Suppressor macrophage (primary cell): Measurements from ENCODE around the gene PABPN1.
A peak's percentile ranks its signal among the peaks of the same experiment; 100 is the strongest.

Experiments used
- DNase-seq, 4 experiments: peaks; one replicate each; pipeline ENCODE4 v3.0.0-alpha.2; 2020 to 2022

The PABPN1 gene

GRCh38 chr14:23358553-23359166 lies 37.4 kb downstream of the PABPN1 start:
- no peak for DNase-seq

- DNase-seq, result no peak
These were observed 37.9 kb downstream of the PABPN1 start for GRCh38 chr14:23359167-23359626.

DNA sequence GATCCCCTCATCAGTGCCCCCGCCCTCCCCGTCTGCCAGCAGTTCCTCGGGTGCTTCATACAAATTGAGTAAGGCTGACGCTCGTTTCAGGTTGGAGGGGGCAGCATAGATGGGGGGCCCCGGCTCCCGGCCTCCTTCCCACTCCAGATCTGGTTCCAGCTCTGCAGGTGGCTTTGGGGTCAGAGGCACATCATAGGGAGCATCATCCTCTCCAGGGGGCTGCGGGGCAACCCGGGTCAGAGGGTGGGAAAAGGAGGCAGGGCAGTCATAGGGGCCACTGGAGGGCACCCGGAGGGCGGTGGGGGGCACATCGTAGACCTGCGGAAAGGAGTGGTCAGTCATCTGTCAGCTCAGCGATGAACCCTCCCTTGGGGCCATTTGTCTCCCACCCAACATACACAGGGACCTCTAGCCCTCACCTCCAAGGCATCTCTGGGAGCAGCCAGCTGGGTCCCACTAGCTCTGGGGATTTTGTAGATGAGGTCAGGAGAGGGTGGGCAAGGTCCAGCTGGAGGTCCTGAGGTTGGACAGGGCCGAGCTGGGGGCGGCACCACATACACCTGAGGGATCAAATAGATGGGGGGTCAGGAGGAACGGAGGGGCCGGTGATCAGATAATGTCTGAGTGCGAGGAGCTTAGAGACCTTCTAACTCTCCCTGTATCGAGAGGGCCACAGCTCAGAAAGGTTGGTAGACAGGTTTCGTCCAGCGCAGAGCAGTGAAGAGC lies 38.6 kb downstream of the PABPN1 start:
- no peak for DNase-seq

GRCh38 chr14:23360496-23360895 lies 39.2 kb downstream of the PABPN1 start:
- peak in 1 of 4 experiments; percentile 15 for DNase-seq

- no peak for DNase-seq
These were observed 40.1 kb downstream of the PABPN1 start for GRCh38 chr14:23361320-23361719.

DNA sequence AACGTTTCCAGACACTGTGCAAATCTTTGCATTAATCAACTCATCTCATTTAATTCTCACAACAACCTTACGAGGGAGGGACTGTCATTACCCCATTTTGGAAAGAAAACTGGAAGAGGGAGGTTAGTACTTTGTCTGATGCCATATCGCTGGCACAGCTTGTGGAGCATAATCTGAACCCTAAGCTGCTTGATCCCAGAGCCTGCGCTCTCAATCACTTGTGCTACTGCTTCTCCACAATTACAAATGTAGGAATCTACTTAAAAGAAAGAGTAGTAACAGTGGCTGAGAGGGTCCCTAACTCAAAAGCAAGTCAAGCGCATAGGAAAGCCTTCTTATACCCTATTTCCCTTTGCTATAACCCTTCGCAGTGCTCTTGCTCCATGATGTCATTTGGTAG lies 40.5 kb downstream of the PABPN1 start:
- DNase-seq, result no peak

DNA sequence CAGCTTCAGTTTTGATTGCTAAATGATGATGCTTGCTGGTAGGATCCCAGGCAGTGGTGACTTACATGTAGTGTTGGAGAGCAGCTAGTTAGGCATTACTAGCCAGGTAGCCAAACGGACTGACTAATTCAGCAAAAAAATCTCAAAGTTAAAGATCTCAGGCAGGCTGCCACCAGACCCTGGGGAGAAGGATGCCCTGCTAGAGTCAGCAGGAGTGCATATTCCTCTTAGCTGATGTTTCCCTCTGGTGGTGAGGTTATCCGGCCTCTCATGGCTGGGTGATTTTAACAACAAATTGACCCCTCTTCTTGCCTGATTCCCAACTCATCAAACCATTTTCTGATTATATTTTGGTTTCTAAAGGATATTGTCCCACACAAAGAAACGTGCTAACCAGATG lies 40.9 kb downstream of the PABPN1 start:
- DNase-seq, result no peak

GRCh38 chr14:23364164-23365035 lies 43.1 kb downstream of the PABPN1 start:
- DNase-seq, result no peak

- peak in 1 of 4 experiments; percentile 9 for DNase-seq
These were observed 43.9 kb downstream of the PABPN1 start, which contains the start of gene EFS for GRCh38 chr14:23365036-23365731. Gene EFS, minus strand, starts transcription at chr14:23365172. Its CDS starts 147 bp downstream, at chr14:23365025.

DNA sequence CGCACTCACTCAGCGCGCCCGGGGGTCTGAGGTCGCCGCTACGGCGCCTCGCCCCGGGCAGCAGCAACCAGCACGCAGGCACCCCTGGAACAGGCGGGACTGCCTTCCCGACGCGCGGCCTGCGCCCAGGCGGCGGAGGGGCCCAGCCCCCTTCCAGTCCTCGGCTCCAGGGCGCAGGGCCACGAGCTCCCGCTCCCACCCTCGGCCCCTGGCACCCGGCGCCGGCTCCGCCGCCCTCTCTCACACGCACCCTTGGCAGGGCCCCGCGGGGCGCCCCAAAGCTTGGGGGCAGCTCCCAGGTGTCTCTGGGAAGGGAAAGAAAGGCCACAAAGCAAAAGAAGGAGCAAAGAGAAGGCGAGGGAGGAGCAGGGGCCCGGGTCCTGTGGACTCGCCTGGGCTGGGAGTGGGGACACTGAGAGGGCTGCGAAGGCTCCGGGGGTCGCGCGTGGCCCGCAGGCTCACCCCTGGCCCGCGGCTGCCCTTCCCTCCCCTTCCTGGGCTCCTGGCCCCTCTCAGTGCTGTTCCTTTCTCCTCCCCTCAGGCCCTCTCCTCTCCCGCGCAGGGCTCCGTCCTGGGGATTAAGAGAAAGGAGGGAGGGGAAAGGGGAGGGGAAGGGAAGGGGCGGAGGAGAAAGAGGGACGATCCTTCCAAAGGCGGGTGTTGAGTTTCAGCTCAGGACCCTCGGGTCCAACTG lies 44.6 kb downstream of the PABPN1 start:
- no peak for DNase-seq

- no peak for DNase-seq
These were observed 45.2 kb downstream of the PABPN1 start for GRCh38 chr14:23366426-23366921.

- no peak for DNase-seq
These were observed 49.0 kb downstream of the PABPN1 start for GRCh38 chr14:23370221-23370620.

- no peak for DNase-seq
These were observed 50.6 kb downstream of the PABPN1 start for GRCh38 chr14:23371865-23372264.

DNA sequence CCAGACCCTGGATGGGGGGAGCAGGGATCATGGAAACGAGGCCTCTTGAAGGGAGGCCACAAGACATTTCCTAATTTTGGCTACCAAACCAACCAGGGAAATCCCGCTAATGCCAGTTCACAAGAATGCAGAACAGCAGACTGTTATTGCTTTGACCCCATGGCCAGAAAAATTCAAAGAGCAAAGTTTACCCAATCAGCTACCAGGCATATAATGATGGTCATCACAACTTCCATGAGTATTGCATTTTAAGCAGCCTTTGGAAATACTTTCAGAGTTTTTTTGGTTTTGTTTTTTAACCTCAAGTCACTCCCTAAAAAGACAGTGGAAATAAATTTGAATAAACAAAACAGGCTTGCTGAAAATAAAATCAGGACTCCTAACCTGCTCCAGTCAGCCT lies 51.3 kb downstream of the PABPN1 start, which contains the start of gene IL25:
Gene IL25 (plus strand): TSS at position 301 of the 400 bp plus-strand sequence.
- no peak for DNase-seq

GRCh38 chr14:23373041-23373440 lies 51.8 kb downstream of the PABPN1 start:
- no peak for DNase-seq
